PC-9 (cell line): ENCODE data around the gene PTPRM.

Experiments used
- CTCF ChIP-seq: fragments of 200-600 bp; sonication (generic); conservative IDR thresholded peaks from 2 replicates; pipeline ENCODE4 v1.6.1; 2017; ENCODE audit warnings: mixed run types, antibody characterized with exemption, mild to moderate bottlenecking, moderate library complexity
- EZH2 ChIP-seq: fragments of 200-600 bp; sonication (generic); IDR thresholded peaks from 2 replicates; pipeline ENCODE4 v1.8.0; 2017; ENCODE audit warnings: antibody characterized with exemption, low read depth

DNA sequence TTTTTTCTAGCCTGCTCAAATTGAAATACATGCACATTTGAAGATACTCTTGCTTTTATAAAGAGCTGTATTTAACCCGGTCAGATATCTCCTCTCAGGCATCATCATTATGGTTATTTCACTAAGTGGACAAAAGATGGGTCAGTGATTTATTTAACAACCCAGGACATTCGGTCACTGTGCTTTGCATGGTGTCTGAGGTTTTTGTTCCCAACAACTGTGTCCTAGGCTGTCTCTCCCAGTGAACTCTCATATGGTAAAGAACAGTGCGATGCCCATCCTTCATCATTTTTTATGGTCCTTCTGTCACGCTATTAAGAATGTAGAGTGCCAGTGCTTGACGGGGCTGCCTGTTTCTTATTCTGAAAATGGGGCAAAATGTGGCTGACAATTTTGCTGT is 372.4 kb downstream of the PTPRM start:
- TF ChIP-seq CTCF, result no peak
- TF ChIP-seq EZH2, result no peak
